GM18867 (cell line): ENCODE data around the gene TVP23C.
"Not testable (repeated sequence)": the region's sequence is repeated elsewhere in the genome, so short reads cannot be mapped to it uniquely, and the experiment has no call there.

Experiments used
- ATAC-seq: cut with Tn5 transposase; IDR thresholded peaks from one replicate; pipeline ENCODE4 v1.9.1; 2021; ENCODE audit warnings: mild to moderate bottlenecking, moderate library complexity; ENCODE audit not compliant: unreplicated experiment

The TVP23C gene

DNA sequence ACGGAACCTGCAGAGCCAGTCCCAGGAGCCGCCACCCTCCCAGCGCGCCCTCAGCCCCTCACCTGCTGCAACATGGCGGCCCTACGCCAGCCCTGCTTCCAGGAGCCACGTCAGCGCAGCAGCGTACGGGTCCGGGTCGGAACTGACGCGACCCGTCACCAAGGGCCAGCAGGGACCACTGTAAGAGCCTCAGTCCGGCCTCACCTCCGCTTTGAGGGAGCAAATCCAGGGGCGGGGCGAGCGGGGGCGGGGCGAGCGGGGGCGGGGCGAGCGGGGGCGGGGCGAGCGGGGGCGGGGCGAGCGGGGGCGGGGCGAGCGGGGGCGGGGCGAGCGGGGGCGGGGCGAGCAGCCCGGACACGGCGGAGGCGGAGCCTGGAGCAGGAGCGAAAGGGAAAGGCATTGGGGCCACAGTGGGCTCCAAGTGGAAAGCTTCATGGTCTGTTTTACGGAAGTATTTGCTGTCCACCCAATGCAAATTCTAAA, at the start of gene TVP23C:
Gene TVP23C, minus strand, starts transcription at position 109 of the 483 bp plus-strand sequence. Its CDS starts 35 bp downstream, at position 74.
- peak; percentile 85 for ATAC-seq

DNA sequence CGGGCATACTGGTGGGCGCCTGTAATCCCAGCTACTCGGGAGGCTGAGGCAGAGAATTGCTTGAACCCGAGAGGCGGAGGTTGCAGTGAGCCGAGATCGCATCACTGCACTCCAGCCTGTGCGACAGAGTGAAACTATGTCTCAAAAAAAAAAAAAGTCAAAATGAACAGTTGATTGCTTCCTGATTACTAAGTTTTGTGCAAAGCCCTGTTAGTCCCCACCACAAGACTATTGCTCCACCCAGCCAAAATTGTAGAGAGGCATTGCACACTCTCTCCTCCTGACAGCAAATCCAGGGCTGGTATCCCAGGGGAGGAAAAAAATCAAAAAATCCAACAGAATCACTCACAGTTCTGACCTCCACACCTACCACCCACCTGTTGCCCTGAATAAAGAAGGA, 29.7 kb upstream of the TVP23C start:
- not testable (repeated sequence) for ATAC-seq

DNA sequence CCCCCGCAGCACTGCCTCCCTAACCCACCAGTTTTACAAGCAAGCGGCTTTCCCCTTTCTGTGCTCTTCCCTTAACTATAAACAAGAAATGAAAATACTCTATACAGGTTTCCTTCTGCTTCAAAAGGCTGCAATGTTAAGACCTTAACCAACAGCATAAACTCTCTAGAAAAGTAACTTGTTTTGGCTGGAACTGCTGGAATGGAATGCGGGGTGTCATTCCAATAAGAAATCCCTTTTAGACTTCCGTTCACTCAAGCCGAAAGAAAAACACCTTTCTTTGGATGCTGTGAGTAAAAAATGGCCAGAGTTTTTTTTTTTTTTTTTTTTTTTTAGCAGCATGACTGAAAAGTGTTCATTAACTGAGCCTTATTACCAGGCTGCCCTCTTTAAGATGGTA, 28.7 kb upstream of the TVP23C start:
- ATAC-seq = not testable (repeated sequence)

DNA sequence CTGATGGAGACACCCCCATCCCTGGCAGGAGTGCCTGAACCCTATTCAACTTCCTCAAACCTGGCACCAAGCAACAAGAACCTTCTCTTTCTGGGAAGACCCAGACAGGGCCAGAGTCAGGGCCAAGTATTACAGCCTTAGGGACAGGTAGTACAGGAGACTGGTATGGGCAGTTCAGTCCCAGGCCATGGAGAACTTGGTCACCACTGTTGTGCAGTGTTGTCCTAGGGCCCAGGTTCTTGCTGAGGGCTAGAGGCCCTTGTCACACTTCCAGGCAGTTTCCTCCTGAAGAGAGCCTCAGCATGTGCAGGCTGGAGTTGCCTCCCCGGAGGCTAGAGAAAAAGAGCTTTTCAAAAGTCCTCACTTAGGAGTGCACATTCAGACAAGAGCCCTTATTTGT, 27.6 kb upstream of the TVP23C start:
- not testable (repeated sequence) for ATAC-seq

DNA sequence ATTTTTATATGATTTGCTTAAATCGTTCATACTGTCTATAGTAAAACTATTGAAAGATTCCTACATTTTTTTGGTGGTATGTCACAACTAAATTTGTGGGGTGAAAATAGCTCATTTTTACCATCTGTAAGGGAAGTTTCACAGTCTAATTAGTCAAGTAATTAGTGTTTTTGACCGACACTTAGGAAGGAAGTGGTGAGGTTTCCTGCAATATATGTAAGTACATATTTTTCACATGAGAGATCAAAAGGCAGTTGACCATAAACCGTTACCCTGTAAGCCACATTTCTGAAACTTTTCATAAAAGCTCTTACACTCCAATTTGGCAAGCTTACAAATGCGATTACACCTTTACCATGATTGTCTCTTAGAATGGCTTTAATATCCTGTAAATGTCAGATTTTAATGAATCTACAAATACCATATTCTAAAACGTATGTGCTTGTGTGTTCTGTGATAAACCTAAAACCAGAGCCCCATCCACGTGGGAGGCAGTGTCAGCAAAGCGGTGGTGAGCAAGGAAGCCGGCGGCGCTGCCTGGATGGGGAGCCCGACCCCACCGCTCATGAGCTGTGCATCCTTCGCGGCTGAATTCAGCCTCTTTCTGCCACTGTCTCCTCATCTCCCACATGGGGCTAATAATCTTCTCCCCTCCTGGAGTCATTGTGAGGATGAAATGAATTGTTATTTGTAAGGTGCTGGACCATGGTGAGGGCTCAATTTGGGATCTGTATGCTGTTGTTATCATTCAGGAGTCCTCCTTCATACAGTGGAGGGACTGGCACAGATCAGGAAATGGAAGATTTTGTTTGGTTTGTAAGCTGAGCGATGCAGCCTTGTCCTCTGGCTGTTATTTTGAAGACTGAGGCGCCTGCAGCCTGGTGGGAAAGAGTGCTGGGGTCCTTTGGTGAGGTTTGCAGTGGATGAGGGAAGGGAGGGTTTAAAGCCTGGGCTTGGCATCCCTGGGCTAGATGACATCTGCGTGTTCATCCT, 26.6 kb upstream of the TVP23C start:
- ATAC-seq = peak; percentile 89

- ATAC-seq = not testable (repeated sequence)
These were observed 24.7 kb upstream of the TVP23C start for GRCh38 chr17:15588017-15588416.

DNA sequence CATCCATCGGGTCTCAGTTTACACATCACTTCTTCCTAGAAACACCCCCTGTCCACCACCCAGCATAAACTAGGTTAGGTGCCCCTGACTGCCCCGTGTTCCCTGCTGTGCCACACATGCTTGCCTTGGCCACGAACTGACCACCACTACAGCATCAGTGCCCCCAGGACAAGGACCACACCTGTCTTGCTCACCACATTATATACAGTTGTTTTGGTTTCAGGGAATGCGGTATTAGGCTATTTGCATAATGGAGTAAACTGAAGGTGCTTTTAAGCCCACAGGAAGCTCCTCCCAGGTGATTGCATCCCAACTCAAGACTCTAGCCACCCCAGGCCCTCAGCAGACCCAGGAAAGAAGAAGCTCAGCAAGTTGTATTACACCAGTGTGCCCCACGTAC, 20.0 kb upstream of the TVP23C start:
- ATAC-seq = not testable (repeated sequence)

DNA sequence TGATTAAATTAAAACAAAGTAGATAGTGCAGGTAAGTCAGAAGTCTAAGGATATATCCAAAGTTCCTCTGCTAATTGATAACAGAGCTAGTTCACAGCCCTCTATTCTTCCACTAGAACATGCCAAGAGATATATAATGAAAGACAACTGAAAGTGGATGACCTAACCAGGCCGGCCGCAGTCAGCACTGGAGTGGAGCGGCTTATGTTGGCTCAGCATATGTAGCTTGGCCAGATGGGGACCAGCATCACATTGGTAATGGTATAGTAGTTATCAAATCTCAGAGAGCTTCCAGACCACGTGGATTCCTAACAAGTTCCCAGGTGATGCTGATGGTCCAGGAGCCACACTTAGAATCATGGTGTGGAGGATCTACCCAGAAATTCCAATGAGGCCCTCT, 18.2 kb upstream of the TVP23C start:
- not testable (repeated sequence) for ATAC-seq

GRCh38 chr17:15576848-15577247, 13.6 kb upstream of the TVP23C start:
- ATAC-seq = not testable (repeated sequence)

DNA sequence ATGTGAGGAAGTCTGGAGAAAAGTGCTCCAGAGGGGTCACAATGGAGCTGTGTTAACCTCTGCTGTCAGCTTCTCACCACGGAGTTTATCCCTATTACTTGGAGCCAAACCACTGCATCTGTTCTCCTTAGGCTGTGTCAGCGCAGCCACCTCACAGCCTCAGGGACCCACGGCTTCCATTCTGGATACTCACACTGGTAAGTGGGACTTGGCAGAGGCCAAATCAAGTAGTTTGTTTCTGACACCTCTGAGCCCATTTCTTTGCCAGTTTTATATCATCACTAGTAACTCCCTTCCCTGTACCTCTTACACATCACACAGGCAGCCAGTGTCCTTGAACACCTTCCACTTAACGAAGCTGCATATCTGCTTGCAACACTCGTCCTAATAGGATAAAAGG, 11.4 kb upstream of the TVP23C start:
- not testable (repeated sequence) for ATAC-seq

GRCh38 chr17:15573870-15574269, 10.6 kb upstream of the TVP23C start:
- ATAC-seq = not testable (repeated sequence)

GRCh38 chr17:15562613-15563374, 489 bp downstream of the TVP23C start:
- ATAC-seq = peak; percentile 41

GRCh38 chr17:15561439-15561838, 1.8 kb downstream of the TVP23C start:
- ATAC-seq = not testable (repeated sequence)

GRCh38 chr17:15558403-15559105, 4.7 kb downstream of the TVP23C start:
- not testable (repeated sequence) for ATAC-seq

- ATAC-seq = not testable (repeated sequence)
These were observed 5.9 kb downstream of the TVP23C start for GRCh38 chr17:15557334-15557832.

- not testable (repeated sequence) for ATAC-seq
These were observed 10.4 kb downstream of the TVP23C start for GRCh38 chr17:15552932-15553331.

GRCh38 chr17:15549552-15549951, 13.7 kb downstream of the TVP23C start:
- ATAC-seq = not testable (repeated sequence)

- ATAC-seq = not testable (repeated sequence)
These were observed 16.7 kb downstream of the TVP23C start for GRCh38 chr17:15546604-15547003.

- ATAC-seq = not testable (repeated sequence)
These were observed 22.7 kb downstream of the TVP23C start for GRCh38 chr17:15540371-15541219.
